GM21786 (cell line): ENCODE data around the gene BIRC5.

ENCODE experiments used
- ATAC-seq: cut with Tn5 transposase; IDR thresholded peaks from one replicate; pipeline ENCODE4 v1.9.1; 2021; ENCODE audit not compliant: unreplicated experiment

The BIRC5 gene

GRCh38 chr17:78271419-78272170, 57.5 kb downstream of the BIRC5 start:
- no peak for ATAC-seq

DNA sequence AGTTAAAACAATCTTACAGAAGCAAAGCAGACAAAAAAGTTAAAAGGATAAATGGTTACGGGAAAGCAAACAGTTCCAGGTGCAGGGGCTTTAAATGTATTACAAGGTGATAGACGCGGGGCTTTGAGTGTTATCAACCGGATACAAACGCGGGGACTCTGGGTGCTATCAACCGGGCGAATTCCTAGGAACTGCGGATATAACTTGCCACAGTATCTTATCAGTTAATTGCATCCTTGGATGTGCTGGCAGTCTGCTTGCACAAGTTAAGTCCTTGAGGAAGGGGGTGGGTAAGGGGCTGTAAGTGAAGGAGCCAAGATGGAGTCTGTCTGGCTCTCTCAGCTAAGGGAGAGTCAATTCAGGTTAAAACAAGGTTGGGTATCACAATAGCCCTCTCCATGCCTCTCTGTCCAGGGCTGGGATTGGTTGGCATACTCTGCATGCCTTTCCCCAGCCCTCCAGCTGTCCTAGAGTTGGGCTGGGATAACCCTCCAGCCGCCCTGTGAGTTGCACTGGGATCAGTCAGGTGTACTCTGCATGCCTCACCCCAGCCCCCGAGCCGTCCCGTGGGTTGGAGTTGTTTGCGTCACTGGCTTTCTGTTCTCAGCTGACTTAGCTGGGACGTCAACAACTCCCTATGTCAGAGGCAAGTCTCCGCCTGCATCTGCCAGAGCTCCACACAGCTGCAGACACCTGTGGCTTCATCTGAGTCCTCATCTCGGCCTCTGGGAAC, 58.3 kb downstream of the BIRC5 start:
- ATAC-seq = no peak

DNA sequence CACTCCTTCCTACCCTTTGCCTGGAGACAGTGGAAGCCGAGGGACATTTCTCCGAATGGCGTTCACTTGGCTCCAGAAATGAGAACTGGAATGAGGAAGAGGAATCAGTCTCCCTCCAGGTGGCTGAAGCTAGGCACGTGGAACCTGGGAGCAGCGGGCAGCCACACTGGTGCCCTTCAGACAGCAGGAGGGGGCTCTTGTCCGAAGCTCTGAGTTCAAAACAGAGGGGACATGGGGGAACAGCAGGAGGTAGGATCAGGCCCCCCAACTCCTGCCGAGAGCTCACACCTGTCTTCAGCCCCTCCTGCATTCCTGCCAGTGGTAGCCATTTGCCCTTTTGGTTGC, 58.8 kb downstream of the BIRC5 start:
- no peak for ATAC-seq

GRCh38 chr17:78273813-78274212, 59.8 kb downstream of the BIRC5 start:
- ATAC-seq = no peak
